ENCODE measurements around the gene UPK3B. TPM values are rescaled to one million over a fixed set of nuclear protein-coding genes. Genes with fewer than 3 reads are reported as not detected.
"Not testable (repeated sequence)": the region's sequence is repeated elsewhere in the genome, so short reads cannot be mapped to it uniquely, and the experiment has no call there.

UPK3B gene
- total RNA-seq, 1 donor from 2014 or later, result not detected

- DNase-seq (ENCODE audit: low read depth, low spot score), result not testable (repeated sequence)
Measured at GRCh38 chr7:76487969-76488368, 22.4 kb upstream of the UPK3B start.

GRCh38 chr7:76492139-76492538 is 18.2 kb upstream of the UPK3B start:
- DNase-seq (ENCODE audit: low read depth, low spot score), result not testable (repeated sequence)

- not testable (repeated sequence) for DNase-seq (ENCODE audit: low read depth, low spot score)
Measured at GRCh38 chr7:76495717-76496116, 14.6 kb upstream of the UPK3B start.

- not testable (repeated sequence) for DNase-seq (ENCODE audit: low read depth, low spot score)
Measured at GRCh38 chr7:76497918-76498582, 12.3 kb upstream of the UPK3B start.

GRCh38 chr7:76498583-76499200 is 11.7 kb upstream of the UPK3B start:
- not testable (repeated sequence) for DNase-seq (ENCODE audit: low read depth, low spot score)

- DNase-seq (ENCODE audit: low read depth, low spot score), result not testable (repeated sequence)
Measured at GRCh38 chr7:76499201-76499923, 11.0 kb upstream of the UPK3B start.

- not testable (repeated sequence) for DNase-seq (ENCODE audit: low read depth, low spot score)
Measured at GRCh38 chr7:76499924-76500241, 10.5 kb upstream of the UPK3B start.

- not testable (repeated sequence) for DNase-seq (ENCODE audit: low read depth, low spot score)
Measured at GRCh38 chr7:76502224-76502623, 8.1 kb upstream of the UPK3B start.

- DNase-seq (ENCODE audit: low read depth, low spot score), result not testable (repeated sequence)
Measured at GRCh38 chr7:76502836-76503235, 7.5 kb upstream of the UPK3B start.

- DNase-seq (ENCODE audit: low read depth, low spot score), result not testable (repeated sequence)
Measured at GRCh38 chr7:76503244-76503643, 7.1 kb upstream of the UPK3B start.

GRCh38 chr7:76504351-76505167 is 5.8 kb upstream of the UPK3B start:
- not testable (repeated sequence) for DNase-seq (ENCODE audit: low read depth, low spot score)

GRCh38 chr7:76505168-76506080 is 4.9 kb upstream of the UPK3B start:
- DNase-seq (ENCODE audit: low read depth, low spot score), result no peak

GRCh38 chr7:76506081-76506440 is 4.3 kb upstream of the UPK3B start:
- DNase-seq (ENCODE audit: low read depth, low spot score), result no peak

- not testable (repeated sequence) for DNase-seq (ENCODE audit: low read depth, low spot score)
Measured at GRCh38 chr7:76506643-76507042, 3.7 kb upstream of the UPK3B start.

- DNase-seq (ENCODE audit: low read depth, low spot score), result no peak
Measured at GRCh38 chr7:76507723-76508406, 2.5 kb upstream of the UPK3B start.

GRCh38 chr7:76511200-76511910 is 1.0 kb downstream of the UPK3B start:
- not testable (repeated sequence) for DNase-seq (ENCODE audit: low read depth, low spot score)

- DNase-seq (ENCODE audit: low read depth, low spot score), result not testable (repeated sequence)
Measured at GRCh38 chr7:76511911-76512885, 1.8 kb downstream of the UPK3B start.
